Keratinocyte (primary cell): Measurements from ENCODE around the gene UNKL. TPM values are rescaled to one million over a fixed set of nuclear protein-coding genes. Genes with fewer than 3 reads are reported as not detected.

ENCODE experiments used
- DNase-seq: peaks from one replicate; pipeline ENCODE4 v3.0.0-alpha.2; 2011; ENCODE audit warnings: low read depth, missing footprints, low spot score
- FAIRE-seq: peaks from 2 replicates; lab custom pipeline; 2011; peaks lifted over from hg19 to GRCh38; lab: Jason Lieb, UNC
- H2AFZ ChIP-seq: 2 replicates; pipeline ENCODE4 v1.6.0; 2012; ENCODE audit warnings: low read length, control low read depth, inconsistent platforms; ENCODE audit not compliant: control insufficient read depth
- H3K27ac ChIP-seq: 2 replicates; pipeline ENCODE4 v1.5.1; 2011; ENCODE audit warnings: low read length; ENCODE audit not compliant: control insufficient read depth, insufficient read depth
- H3K27me3 ChIP-seq: 3 replicates; pipeline ENCODE4 v1.6.0; 2011; ENCODE audit warnings: low read length; ENCODE audit not compliant: control insufficient read depth, insufficient read depth; ENCODE audit errors: extremely low read depth
- H3K36me3 ChIP-seq, 2 experiments: 2 replicates in 1 of 2; 3 replicates in 1 of 2; pipeline ENCODE4 v1.5.1; 2011; ENCODE audit warnings: low read length in 2 of 2, mild to moderate bottlenecking in 1 of 2; ENCODE audit not compliant: control insufficient read depth in 2 of 2, insufficient read depth in 2 of 2; ENCODE audit errors: extremely low read depth in 1 of 2
- H3K4me1 ChIP-seq: 3 replicates; pipeline ENCODE4 v1.5.1; 2011; ENCODE audit warnings: low read length; ENCODE audit not compliant: control insufficient read depth, insufficient read depth; ENCODE audit errors: extremely low read depth
- H3K4me2 ChIP-seq: 3 replicates; pipeline ENCODE4 v1.6.0; 2011; ENCODE audit warnings: low read depth, low read length; ENCODE audit not compliant: control insufficient read depth, insufficient read depth; ENCODE audit errors: extremely low read depth
- H3K4me3 ChIP-seq, 3 experiments: fragments of 200-600 bp in 1 of 3; sonication (generic) in 1 of 3; 2 replicates in 2 of 3; 3 replicates in 1 of 3; pipeline ENCODE4 v1.5.1; 2011 to 2016; ENCODE audit warnings: low read length in 3 of 3, mild to moderate bottlenecking in 3 of 3, control low read depth in 2 of 3, inconsistent platforms in 1 of 3, low read depth in 1 of 3, mixed read lengths in 1 of 3, mixed run types in 1 of 3, moderate library complexity in 1 of 3; ENCODE audit not compliant: control insufficient read depth in 2 of 3, insufficient read depth in 2 of 3; ENCODE audit errors: extremely low read depth in 1 of 3
- H3K79me2 ChIP-seq: 2 replicates; pipeline ENCODE4 v1.6.0; 2012; ENCODE audit warnings: low read length; ENCODE audit not compliant: control insufficient read depth, insufficient read depth
- H3K9ac ChIP-seq: 3 replicates; pipeline ENCODE4 v1.6.0; 2011; ENCODE audit warnings: low read length; ENCODE audit not compliant: control insufficient read depth, insufficient read depth; ENCODE audit errors: extremely low read depth
- H3K9me1 ChIP-seq: 3 replicates; pipeline ENCODE4 v1.6.0; 2011; ENCODE audit warnings: low read length; ENCODE audit not compliant: control insufficient read depth, insufficient read depth; ENCODE audit errors: extremely low read depth
- H3K9me3 ChIP-seq: 2 replicates; pipeline ENCODE4 v1.5.1; 2012; ENCODE audit warnings: low read depth, low read length; ENCODE audit not compliant: control insufficient read depth
- H4K20me1 ChIP-seq: 3 replicates; pipeline ENCODE4 v1.6.0; 2011; ENCODE audit warnings: low read length; ENCODE audit not compliant: control insufficient read depth, insufficient read depth; ENCODE audit errors: extremely low read depth
- EZH2 ChIP-seq: IDR thresholded peaks from one replicate; pipeline ENCODE4 v1.6.1; 2012; ENCODE audit warnings: inconsistent platforms, mild to moderate bottlenecking, low read length, moderate library complexity
- dilution Hi-C: fragments of 300-500 bp; cut with MboI; formaldehyde crosslinking; loops from one replicate; pipeline ENCODE4 v1.7.0; 2020; ENCODE audit warnings: low sequenced_read_pairs; ENCODE audit not compliant: extremely low pct_ligation_motif_present
- polyA plus RNA-seq, 5 experiments: library from polyadenylated mRNA; depleted of rRNA in 3 of 5; stranded (reverse) in 3 of 5; stranded (forward) in 1 of 5; unstranded in 1 of 5; fragments of >200 nt; gene quantifications; 1 replicate in 1 of 5; 2 replicates in 3 of 5; 3 replicates in 1 of 5; pipeline versions ENCODE4 v1.2.1 to v1.2.3, GENCODE V29; 2011 to 2012; ENCODE audit warnings: missing spikeins in 2 of 5, low read depth in 1 of 5, low replicate concordance in 1 of 5
- TF ChIP-seq, protein P1 (sequence below), 3 experiments: IDR thresholded peaks in 1 of 3; conservative IDR thresholded peaks in 1 of 3; optimal IDR thresholded peaks in 1 of 3; 2 replicates in 2 of 3; 3 replicates in 1 of 3; pipeline versions ENCODE3 to v1.5.1; 2011; ENCODE audit warnings: low read length in 3 of 3, mild to moderate bottlenecking in 3 of 3, moderate library complexity in 2 of 3, control low read depth in 1 of 3, inconsistent platforms in 1 of 3; ENCODE audit not compliant: insufficient read depth in 2 of 3; ENCODE audit errors: extremely low read depth in 1 of 3

The UNKL gene
- polyA plus RNA-seq, 1 donor (not counting 4 experiments of a cell fraction or from before 2014, with no cell fraction given), result 2.3 TPM

DNA sequence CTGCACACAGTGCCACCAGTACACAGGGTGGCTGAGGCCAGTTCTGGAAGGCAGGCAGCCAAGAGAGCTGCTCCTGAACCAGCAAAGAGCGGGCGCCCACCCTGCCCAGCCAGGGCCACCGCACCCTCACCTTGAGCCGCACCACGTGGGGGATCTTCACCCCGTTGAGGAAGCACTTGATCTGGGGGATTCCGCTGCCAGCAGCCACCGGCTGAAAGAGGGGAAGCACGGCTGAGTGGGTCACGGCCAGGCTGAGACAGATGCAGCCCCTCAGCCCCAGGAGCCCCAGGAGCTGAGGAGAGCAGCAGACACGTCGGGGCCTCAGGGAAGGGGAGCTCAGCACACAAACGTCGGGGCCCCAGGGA lies 44.5 kb upstream of the UNKL start:
- Histone ChIP-seq H3K79me2 (no peaks in the 10 kb centered on the region), H4K20me1 (no peaks in the 10 kb centered on the region), H3K9me3 (no peaks in the 10 kb centered on the region), H3K27me3 (no peaks in the 10 kb centered on the region), H3K4me1 (no peaks in the 10 kb centered on the region), H3K9me1 (no peaks in the 10 kb centered on the region), H3K4me2 (no peak overlapping the region), H3K4me3 (no peak overlapping the region), H3K9ac (no peak overlapping the region), H3K36me3 (peaks cover 0 to 27% of the 10 kb centered on the region in 2 experiments), H2AFZ (no peak overlapping the region), H3K27ac (no peak overlapping the region)
- FAIRE-seq (no peak), DNase-seq (no peak)
- dilution Hi-C loops, result no loop called here
- no peak for TF ChIP-seq EZH2
- TF ChIP-seq, protein P1, sequence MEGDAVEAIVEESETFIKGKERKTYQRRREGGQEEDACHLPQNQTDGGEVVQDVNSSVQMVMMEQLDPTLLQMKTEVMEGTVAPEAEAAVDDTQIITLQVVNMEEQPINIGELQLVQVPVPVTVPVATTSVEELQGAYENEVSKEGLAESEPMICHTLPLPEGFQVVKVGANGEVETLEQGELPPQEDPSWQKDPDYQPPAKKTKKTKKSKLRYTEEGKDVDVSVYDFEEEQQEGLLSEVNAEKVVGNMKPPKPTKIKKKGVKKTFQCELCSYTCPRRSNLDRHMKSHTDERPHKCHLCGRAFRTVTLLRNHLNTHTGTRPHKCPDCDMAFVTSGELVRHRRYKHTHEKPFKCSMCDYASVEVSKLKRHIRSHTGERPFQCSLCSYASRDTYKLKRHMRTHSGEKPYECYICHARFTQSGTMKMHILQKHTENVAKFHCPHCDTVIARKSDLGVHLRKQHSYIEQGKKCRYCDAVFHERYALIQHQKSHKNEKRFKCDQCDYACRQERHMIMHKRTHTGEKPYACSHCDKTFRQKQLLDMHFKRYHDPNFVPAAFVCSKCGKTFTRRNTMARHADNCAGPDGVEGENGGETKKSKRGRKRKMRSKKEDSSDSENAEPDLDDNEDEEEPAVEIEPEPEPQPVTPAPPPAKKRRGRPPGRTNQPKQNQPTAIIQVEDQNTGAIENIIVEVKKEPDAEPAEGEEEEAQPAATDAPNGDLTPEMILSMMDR (optimal IDR thresholded peaks at IDR 0.05 in 1 of 3, IDR thresholded peaks at IDR 0.05 in 1 of 3, conservative IDR thresholded peaks at IDR 0.05 in 1 of 3; ENCODE audit: extremely low read depth in 1 of 3, insufficient read depth in 2 of 3, low read length in 3 of 3), result no peak

DNA sequence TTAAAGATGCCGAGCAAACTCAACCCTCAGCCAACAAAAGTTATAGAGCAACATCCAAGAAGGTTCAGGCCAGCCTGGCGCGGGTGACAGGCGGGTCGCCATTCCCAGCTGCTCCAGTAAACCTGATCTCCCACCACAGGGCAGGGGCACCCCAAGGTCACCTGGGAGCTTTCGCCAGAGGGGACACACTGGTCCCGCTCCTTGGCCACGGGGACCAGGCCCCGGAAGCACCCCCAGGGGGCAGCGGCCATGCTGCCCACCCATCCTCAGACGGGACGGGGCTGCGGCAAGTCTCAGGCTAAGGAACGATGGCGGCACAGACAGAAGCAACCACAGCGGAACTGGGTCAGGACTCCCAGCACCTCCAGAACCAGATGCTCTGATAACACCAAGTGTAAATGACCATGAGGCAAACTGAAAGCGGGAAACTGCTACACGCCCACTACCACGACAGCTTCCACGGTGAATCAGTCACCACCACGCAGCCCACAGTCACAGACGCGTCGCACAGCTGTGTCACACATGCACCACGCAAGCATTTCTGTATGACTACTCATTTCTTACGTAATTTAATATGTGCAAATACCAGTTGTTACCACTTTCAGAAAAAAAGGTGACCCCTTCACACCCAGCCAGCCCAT lies 44.0 kb upstream of the UNKL start:
- FAIRE-seq (no peak), DNase-seq (no peak)
- Histone ChIP-seq H2AFZ (no peak overlapping the region), H3K9ac (no peak overlapping the region), H3K9me1 (no peaks in the 10 kb centered on the region), H3K27me3 (no peaks in the 10 kb centered on the region), H3K79me2 (no peaks in the 10 kb centered on the region), H4K20me1 (no peaks in the 10 kb centered on the region), H3K36me3 (peaks cover 0 to 29% of the 10 kb centered on the region in 2 experiments), H3K4me3 (no peak overlapping the region), H3K27ac (no peak overlapping the region), H3K4me2 (no peak overlapping the region), H3K9me3 (no peaks in the 10 kb centered on the region), H3K4me1 (no peaks in the 10 kb centered on the region)
- TF ChIP-seq EZH2, result no peak
- TF ChIP-seq, protein P1 (optimal IDR thresholded peaks at IDR 0.05 in 1 of 3, IDR thresholded peaks at IDR 0.05 in 1 of 3, conservative IDR thresholded peaks at IDR 0.05 in 1 of 3; ENCODE audit: extremely low read depth in 1 of 3, insufficient read depth in 2 of 3, low read length in 3 of 3), result no peak
- dilution Hi-C loops, result no loop called here
